ENCODE results near the gene C1orf52. TPM values are rescaled to one million over a fixed set of nuclear protein-coding genes. Genes with fewer than 3 reads are reported as not detected.

The C1orf52 gene
- total RNA-seq, 1 donor from 2014 or later, result 17.8 TPM

DNA sequence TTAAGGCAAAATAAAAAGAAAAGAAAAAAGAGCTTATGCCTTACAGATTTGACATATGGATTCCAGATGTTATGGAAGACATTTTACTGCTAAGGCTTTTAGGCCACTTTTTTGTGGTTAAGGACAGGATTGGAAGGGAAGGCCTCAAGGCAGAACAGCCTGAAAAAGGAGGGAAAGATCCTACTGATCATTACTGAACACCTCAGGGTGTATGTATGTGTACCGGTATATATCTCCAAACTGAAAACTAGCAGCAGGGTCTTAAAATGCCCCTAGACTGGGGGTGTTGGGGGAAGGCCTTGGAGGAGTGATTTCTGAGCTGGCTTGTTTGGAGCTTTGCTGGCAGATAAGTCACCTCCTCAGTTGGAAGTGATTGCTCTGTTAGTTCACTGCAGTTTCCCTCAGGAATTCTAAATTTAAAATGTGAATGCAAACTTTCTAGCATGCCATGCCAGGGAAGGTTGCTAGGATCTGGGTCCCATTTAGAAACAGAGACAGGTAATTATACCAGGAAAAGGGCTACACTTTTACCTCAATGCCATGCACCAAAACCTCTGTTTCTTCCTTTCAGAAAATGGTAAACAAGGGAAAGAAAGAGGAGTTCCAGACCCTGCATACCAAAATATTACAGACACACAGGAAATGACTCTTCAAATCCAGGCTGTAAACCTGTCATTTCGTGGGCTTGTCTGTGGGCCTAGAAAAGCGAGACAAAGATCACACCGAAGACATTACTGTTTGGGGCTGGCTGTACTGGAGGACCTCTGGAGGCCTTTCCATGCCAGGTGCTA lies 15.0 kb downstream of the C1orf52 start:
- no peak for DNase-seq
- ATAC-seq (ENCODE audit: poor library complexity), result no peak
- intact Hi-C loops (cut with DNase I), result no loop called here

DNA sequence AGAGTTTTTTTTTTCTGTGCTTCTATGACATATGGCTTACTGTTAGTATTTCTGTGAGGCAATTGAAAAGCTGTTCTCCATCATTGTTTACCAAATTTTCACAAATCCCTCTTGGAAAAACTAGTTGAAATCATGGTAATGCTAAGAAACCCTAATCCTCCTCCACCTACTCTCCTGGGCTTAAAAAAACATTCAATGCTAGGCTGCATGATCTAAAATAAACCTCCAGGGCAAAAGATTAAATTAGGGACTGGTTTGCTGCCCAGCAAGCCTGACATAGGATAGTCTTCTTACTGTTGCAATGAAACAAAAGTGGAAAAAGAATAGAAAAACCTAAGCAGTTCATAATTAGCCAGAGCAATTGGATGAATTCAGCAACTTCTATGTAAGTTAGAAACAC lies 16.1 kb downstream of the C1orf52 start:
- intact Hi-C loops (cut with DNase I), result no loop called here
- peak; percentile 53 for ATAC-seq (ENCODE audit: poor library complexity)

DNA sequence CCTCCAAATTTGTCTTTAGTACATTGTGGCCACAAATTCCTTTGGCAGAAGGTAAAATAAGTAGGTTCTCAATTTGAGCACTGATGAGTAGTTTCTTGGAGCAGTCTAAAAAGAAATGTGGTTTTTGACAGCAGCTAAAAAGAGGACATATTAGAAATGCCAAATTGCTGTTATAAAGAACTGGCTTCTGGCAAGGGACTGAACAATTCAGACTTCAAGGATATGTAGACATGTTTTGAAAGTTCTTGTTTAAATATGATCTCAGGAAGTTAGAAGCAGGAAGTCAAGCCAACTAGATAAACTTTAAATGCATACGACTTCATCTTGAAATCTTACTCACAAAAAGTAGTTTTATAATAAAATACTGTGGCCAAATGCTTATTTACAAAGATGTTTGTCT lies 18.8 kb downstream of the C1orf52 start:
- intact Hi-C loops (cut with DNase I), result no loop called here
- ATAC-seq (ENCODE audit: poor library complexity) (no peak), DNase-seq (no peak)

More for the DNA sequence above, 16.1 kb downstream of the C1orf52 start:
- DNase-seq, result no peak

DNA sequence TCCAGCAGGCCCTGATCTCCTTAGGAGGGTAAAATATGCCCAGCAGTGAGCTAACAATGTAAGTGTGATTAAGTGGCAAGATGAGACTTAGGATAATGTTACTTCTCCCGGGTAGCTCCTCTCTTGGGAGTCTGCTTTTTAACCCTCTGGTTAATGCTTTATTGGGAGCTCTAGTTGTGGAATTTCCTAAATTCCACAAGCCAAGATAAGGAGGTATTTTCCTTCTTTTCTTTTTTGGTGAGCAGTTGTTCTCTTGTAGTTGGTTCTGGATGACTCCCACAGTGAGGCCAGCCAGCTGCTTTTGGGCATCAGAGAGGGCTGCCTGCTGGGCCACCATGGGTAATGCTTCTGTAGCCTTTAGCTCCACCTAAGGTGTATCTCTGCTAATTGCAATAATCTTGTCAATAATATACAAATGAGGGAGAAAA lies 19.3 kb downstream of the C1orf52 start:
- no peak for DNase-seq
- peak; percentile 76 for ATAC-seq (ENCODE audit: poor library complexity)
- intact Hi-C loops (cut with DNase I), result no loop called here

DNA sequence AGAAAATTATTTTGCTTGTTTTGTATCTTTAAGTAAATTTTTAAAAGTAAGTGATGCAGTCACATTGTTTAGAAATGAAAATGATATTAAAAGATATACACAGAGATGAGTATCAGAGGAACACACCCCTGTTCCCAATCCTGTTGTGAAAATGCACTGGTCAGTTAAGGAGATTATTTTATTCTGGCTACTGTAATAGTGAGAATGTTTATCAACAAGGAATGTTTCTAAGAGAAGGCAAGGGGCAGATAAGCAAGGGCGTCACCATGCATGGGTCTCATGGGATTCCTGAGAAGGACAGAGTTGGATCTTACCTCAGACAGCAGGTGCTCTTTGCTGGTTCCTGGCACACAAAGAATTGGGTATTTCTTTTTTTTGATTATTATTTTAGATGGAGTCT lies 21.8 kb downstream of the C1orf52 start:
- DNase-seq, result no peak
- intact Hi-C loops (cut with DNase I), result no loop called here
- ATAC-seq (ENCODE audit: poor library complexity), result no peak

DNA sequence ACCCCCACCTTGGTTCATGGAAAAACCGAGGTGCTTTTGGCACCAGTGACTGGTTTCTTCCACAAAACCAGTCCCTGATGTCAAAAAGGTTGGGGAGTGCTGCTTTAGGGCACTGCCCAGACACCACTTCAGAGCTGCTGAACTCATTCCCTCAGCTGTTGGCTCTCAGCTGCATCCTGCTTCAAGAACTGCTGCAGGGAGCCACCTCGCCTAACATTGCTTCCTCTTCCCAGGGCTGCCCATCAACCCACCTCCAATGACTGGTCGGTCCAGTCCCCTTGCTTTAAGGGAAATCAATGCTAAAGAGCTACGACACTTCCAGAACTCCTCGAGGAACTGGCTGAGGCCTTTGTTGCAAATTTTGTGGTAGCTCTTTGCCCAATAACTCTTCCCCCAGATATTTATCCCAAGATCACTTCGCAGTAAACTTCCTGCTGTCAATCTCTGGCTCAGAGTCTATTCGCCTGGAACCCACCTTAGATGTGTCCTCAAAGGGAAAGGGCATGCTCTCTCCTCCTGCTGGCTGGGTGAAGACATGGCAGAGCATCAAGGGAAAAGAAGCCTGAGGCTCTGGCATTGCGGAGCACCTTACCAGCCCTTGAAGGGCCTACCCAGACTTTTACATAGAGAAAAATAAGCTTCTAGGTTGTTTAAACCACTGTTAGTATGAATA lies 29.0 kb downstream of the C1orf52 start:
- DNase-seq (no peak), ATAC-seq (ENCODE audit: poor library complexity) (peak; percentile 30)
- intact Hi-C loops (cut with DNase I), result no loop called here

DNA sequence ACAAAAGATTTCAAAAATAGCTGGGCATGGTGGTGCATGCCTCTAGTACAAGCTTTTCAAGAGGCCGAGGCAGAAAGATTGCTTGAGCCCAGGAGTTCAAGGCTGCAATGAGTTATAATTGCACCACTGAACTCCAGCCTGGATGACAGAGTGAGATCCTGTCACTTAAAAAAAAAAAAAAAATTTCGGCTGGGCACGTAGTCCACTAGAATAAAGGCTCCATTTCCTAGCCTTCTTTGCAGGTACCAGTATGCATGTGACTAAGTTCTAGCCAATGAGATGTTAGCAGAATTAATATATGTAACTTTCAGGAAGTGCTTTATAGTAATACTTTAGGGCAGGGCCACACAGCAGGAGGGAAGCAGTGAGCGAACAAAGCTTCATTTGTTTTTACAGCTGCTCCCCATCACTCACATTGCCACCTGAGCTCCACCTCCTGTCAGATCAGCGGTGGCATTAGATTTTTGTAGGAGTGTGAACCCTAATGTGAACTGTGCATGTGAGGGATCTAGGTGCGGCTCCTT lies 29.8 kb downstream of the C1orf52 start:
- ATAC-seq (ENCODE audit: poor library complexity), result peak; percentile 55
- no peak for DNase-seq
- intact Hi-C loops (cut with DNase I), result no loop called here

DNA sequence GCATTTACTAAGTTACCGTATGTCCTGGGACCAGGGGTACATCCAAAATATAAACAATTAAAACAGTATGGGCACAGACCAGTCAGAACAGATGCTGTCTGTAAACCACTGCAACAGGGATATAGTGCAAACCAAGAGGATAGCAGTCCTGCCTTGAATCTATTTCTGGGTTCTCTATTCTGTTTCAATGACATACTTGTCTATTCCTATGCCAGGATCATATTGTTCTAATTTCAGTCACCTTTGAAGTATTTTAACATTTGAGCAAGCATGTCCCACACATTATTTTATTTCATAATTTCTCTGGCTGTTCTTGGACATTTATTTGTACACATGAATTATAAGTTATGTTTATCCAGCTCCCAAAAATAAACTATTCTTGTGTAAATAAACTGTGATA lies 30.5 kb downstream of the C1orf52 start:
- peak; percentile 68 for ATAC-seq (ENCODE audit: poor library complexity)
- intact Hi-C loops (cut with DNase I), result no loop called here
- no peak for DNase-seq

DNA sequence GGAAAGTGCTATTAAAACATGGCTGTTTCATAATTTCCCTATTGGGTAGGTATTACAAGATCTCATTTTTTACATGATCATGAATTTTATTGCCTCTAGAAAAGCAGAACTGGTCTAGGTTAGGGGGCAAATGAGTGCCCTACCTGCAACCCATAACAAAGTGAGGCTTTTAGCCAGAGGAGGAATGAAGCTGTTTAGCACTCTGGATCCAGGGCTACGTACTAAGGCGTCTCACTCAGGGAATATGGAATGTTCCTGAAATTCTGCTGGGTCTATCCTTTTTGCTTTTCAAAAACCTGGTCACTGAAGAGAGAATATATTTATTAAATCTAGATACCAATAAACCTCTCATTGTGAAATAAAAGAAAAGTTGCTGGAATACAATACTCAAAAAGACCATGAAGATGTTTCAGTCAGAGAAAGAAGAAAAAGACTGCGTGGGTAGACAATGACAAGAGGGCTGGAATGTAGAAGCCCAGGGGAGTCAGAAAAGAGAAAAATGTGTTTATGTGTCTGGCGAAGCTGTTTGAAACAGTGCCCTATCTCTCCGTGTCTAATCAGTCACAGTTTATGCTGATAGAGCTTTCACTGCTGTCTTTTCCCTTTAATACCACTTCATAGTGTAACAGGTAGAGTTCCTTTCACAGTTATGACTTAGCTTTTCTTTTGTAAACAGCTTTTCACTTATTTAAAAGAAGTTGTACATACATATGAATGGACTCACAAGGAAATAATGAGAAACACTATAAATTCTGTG lies 33.7 kb downstream of the C1orf52 start:
- intact Hi-C loops (cut with DNase I), result no loop called here
- no peak for DNase-seq
- no peak for ATAC-seq (ENCODE audit: poor library complexity)

DNA sequence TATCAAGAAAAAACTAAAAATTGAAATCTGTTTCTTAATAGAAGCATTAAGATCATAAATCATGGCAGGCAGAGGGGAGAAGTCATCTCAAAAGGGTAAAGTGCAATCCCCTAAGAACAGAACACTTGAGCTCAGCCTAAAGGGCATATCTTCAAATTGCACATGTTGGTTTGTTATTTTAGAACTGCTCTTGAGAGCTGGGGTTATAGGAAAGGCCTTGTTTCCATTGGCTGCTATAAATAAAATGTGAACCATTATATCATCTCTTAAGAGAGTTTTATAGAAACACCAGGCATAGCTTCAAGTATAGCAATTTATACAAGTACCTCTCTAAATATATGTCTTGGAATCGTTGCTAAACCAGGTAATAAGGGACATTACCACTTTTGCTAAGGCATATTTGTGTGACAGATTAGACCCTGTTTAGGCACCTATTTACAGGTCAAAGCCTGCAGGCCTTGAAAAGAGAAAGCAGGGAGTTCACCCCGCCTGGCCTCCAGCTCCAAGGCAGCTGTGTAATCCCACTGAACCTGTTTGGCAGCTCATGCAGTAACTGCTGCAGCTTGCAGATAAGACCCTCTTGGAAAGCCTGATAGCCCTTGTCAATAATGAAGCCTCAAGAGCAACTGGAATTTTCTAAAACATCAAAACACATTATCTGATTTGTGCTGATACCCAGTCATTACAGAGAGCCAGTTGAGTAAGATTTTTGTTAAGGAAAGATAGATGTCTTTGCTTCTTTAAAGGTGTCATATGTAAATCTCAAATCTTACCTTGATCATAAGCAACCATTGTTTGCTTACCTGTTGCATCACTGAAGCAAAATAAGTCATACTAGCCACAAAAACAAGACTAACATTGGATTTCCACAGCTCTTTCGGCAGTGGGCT lies 34.5 kb downstream of the C1orf52 start:
- peak; percentile 51 for DNase-seq
- intact Hi-C loops (cut with DNase I), result no loop called here

DNA sequence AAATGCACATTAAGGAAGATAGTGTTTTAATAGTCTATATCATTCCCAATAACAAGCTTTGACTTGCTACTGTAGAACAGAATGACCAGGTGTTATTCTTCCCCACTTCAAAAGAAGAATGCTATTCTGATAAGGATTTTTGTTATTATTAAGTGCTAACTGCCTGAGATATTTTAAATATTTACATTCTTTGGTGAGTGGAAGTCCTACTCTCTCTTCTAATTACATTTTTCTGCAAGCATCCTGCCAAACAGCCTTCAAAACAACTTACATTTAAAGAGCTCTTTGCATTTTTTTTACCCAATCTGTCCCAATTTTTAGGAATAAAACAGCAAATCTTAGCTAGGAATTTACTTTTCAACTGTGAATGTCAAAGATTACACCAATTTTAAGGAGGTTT lies 35.2 kb downstream of the C1orf52 start:
- DNase-seq, result no peak
- intact Hi-C loops (cut with DNase I), result no loop called here

More for the DNA sequence above, 34.5 kb downstream of the C1orf52 start:
- peak; percentile 84 for ATAC-seq (ENCODE audit: poor library complexity)

DNA sequence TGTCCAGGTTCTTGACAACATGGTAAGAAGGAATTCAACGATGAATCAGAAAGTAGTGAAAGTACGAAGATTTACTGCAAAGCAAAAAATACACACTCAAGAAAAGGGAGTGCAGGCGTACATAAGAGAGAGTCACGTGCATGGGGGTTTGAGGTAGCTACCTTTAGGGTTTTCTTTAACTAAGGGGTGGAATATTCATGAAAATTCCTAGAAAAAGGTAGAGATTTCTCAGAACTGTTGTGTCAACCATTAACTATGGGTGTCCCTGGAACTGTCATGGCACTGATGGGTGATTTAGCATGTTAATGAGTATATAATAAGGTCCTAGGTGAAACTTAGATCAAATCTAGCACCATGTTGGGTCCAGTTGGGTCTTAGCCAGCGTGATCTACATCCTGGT lies 36.1 kb downstream of the C1orf52 start:
- DNase-seq (no peak), ATAC-seq (ENCODE audit: poor library complexity) (no peak)
- intact Hi-C loops (cut with DNase I), result no loop called here

More for the DNA sequence above, 35.2 kb downstream of the C1orf52 start:
- no peak for ATAC-seq (ENCODE audit: poor library complexity)

DNA sequence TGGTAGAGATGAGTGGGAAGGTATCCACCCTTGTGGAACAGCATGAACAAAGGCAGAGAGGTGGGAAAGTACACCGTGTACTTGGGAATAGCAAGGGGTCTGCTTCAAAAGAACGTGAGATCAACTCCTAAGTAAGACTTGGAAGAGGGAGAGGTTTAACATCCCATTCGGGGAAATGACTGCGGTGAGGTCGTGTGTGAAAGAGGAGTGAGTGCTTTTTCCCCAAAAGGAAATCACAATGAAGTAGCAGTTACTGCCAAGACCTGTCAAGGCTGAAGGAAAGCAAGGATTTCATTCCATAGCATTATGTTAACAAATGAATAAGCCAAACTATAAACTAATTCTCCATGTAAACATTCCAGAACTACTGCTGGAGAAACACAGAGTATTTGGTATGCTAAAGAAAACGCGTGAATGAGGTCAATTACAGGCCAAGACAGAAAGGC lies 38.7 kb downstream of the C1orf52 start:
- intact Hi-C loops (cut with DNase I), result no loop called here
- ATAC-seq (ENCODE audit: poor library complexity) (no peak), DNase-seq (no peak)

DNA sequence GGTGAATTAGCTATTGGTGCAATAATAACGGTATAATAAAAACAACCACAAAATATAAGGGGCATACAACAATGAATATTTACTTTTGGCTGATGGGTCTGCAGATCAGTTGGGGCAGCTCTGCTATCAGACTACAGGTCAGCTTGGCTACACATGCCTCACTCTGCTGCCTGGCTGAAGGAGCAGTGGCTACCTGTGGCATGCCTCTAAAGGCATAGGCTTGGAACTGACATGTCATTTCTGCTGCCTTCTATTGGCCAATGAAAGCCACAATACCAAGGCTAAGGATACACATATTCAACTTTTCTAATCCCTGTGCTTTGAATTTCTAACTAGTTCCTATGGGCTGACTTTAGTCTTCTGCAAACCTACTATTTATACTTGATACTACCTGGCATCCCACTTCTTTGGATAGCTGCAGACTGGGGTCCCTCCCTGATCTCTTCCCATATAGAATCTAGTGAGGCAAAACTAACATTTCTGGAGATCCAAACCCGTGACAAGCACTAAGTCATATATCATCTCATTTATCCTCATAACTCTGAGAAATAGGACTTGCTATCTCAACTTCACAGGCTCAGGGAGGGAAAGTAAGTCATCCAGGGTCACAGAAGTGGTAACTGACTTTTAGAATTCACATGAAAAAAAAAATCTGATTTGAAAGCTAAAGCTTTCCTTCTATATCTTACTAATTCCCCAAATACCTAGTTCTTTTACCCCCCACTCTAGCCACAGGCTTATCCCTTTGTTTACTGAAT lies 39.4 kb downstream of the C1orf52 start:
- DNase-seq, result no peak
- no peak for ATAC-seq (ENCODE audit: poor library complexity)
- intact Hi-C loops (cut with DNase I), result no loop called here

DNA sequence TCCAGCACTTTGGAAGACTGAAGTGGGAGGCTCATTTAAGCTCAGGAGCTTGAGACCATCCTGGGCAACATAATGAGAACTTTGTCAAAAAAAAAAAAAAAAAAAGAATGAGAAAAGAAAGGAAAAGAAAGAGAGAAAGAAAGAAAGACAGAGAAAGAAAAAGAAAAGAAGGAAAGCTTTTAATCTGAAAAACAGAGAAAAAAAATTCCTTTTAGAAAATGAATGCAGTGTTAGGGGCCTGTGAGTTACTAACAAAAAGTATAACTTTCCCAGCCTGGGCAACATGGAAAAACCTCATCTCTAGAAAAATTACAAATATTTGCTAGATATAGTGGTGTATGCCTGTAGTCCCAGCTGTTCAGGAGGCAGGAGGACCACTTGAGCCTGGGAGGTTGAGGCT lies 42.8 kb downstream of the C1orf52 start:
- DNase-seq (no peak), ATAC-seq (ENCODE audit: poor library complexity) (no peak)
- intact Hi-C loops (cut with DNase I), result no loop called here

DNA sequence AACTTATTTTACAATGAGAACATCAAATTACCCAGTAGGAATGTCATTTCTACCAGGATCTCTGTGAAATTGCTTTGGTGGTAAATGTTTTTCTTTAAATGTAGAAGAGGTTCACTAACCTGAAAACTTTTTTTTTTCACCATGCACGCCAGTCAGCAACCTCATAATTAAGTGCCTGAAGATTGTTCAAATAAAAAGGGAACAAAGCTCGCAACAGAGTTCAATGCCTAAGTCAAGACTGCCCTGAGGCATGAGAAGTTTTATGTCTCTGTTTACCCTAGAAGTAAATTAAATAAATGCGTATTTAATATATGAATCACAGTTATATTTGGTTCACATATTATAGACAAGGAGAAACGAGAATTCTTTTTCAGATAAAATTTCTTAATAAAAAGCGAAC lies 44.8 kb downstream of the C1orf52 start:
- DNase-seq (no peak), ATAC-seq (ENCODE audit: poor library complexity) (no peak)
- intact Hi-C loops (cut with DNase I), result no loop called here

DNA sequence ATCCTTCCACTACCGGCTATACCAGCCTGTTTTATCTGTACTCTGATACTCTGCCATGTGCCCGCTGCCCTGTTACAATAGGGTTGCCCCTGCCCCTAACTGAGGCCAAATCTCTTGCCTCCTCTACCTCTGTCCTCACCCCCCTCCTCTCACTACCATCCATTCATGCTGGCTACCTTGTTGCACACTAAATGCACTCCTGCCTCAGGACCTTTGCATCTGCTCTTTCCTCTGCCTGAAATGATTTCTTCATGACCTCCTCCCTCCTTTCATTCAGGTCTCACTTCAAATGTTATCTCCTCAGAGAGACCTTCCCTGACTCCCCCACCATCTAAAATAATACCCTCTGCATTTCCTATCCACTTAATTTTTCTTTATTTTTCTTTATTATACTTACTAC lies 51.0 kb downstream of the C1orf52 start:
- intact Hi-C loops (cut with DNase I), result no loop called here
- ATAC-seq (ENCODE audit: poor library complexity), result no peak

More for the DNA sequence above, 51.0 kb downstream of the C1orf52 start:
- DNase-seq, result no peak
